IPS DF 4.7 (cell line): ENCODE measurements around the gene ELL.

Source experiments
- DNase-seq: peaks from one replicate; pipeline ENCODE4 v3.0.0-alpha.2; 2013; ENCODE audit warnings: low spot score; ENCODE audit errors: extremely low read depth

Gene ELL

GRCh38 chr19:18473003-18473705 is 48.7 kb downstream of the ELL start:
- DNase-seq, result no peak

- DNase-seq, result no peak
These were observed 51.1 kb downstream of the ELL start for GRCh38 chr19:18470787-18471186.

- peak; percentile 41 for DNase-seq
These were observed 52.6 kb downstream of the ELL start for GRCh38 chr19:18469069-18469846.

GRCh38 chr19:18468517-18468916 is 53.4 kb downstream of the ELL start:
- DNase-seq, result no peak

GRCh38 chr19:18467978-18468377 is 53.9 kb downstream of the ELL start:
- DNase-seq, result no peak

GRCh38 chr19:18466354-18466753 is 55.5 kb downstream of the ELL start:
- DNase-seq, result no peak

GRCh38 chr19:18465964-18466339 is 55.9 kb downstream of the ELL start:
- no peak for DNase-seq

GRCh38 chr19:18465214-18465963 is 56.5 kb downstream of the ELL start:
- DNase-seq, result no peak

- DNase-seq, result no peak
These were observed 57.2 kb downstream of the ELL start for GRCh38 chr19:18464646-18465045.

- DNase-seq, result no peak
These were observed 60.4 kb downstream of the ELL start for GRCh38 chr19:18461471-18461870.

- DNase-seq, result no peak
These were observed 61.0 kb downstream of the ELL start for GRCh38 chr19:18460900-18461299.

- DNase-seq, result no peak
These were observed 64.2 kb downstream of the ELL start for GRCh38 chr19:18457483-18458331.

GRCh38 chr19:18456974-18457373 is 64.9 kb downstream of the ELL start:
- no peak for DNase-seq

GRCh38 chr19:18456279-18456678 is 65.6 kb downstream of the ELL start:
- no peak for DNase-seq

- no peak for DNase-seq
These were observed 68.4 kb downstream of the ELL start for GRCh38 chr19:18453269-18454024.

GRCh38 chr19:18452386-18452785 is 69.5 kb downstream of the ELL start:
- no peak for DNase-seq

- DNase-seq, result no peak
These were observed 70.7 kb downstream of the ELL start for GRCh38 chr19:18450931-18451836.

- no peak for DNase-seq
These were observed 71.6 kb downstream of the ELL start for GRCh38 chr19:18450021-18450930.
